Breast epithelium (tissue), 4 donors: Measurements from ENCODE around the gene CA7. TPM values are rescaled to one million over a fixed set of nuclear protein-coding genes. Genes with fewer than 3 reads are reported as not detected.

Experiments
- DNase-seq, 2 donors: peaks; one replicate each; pipeline ENCODE4 v3.0.0-alpha.2; 2019; ENCODE audit warnings: low spot score in 2 of 2
- H3K27ac ChIP-seq, 2 donors: fragments of 200-600 bp; sonication (generic) in 1 of 2; one replicate each; pipeline ENCODE4 v1.5.1; 2016 to 2019; ENCODE audit warnings: mild to moderate bottlenecking in 1 of 2
- H3K27me3 ChIP-seq, 2 donors: fragments of 200-600 bp; sonication (generic) in 1 of 2; one replicate each; pipeline versions ENCODE4 v1.5.1 to v1.6.0; 2017 to 2019; ENCODE audit warnings: control low read depth in 1 of 2, mild to moderate bottlenecking in 1 of 2
- H3K36me3 ChIP-seq: fragments of 200-600 bp; one replicate; pipeline ENCODE4 v1.5.1; 2019
- H3K4me1 ChIP-seq, 2 donors: fragments of 200-600 bp; sonication (generic); one replicate each; pipeline ENCODE4 v1.5.1; 2016 to 2019; ENCODE audit warnings: control low read depth in 1 of 2
- H3K4me3 ChIP-seq, 3 donors: fragments of 200-600 bp; sonication (generic); 1 replicate in 2 of 3; 2 replicates in 1 of 3; pipeline ENCODE4 v1.5.1; 2016 to 2019; ENCODE audit warnings: mild to moderate bottlenecking in 3 of 3, moderate library complexity in 2 of 3
- H3K9me3 ChIP-seq, 2 donors: fragments of 200-600 bp; sonication (generic) in 1 of 2; one replicate each; pipeline ENCODE4 v1.5.1; 2016 to 2019; ENCODE audit warnings: control low read depth in 1 of 2
- CTCF ChIP-seq, 3 donors: fragments of 450-650 bp; IDR thresholded peaks; one replicate each; pipeline ENCODE4 v1.5.1; 2016 to 2017; ENCODE audit warnings: antibody characterized with exemption in 3 of 3, mild to moderate bottlenecking in 3 of 3, moderate library complexity in 3 of 3
- POLR2A ChIP-seq: fragments of 450-650 bp; IDR thresholded peaks from one replicate; pipeline ENCODE4 v1.6.1; 2016; ENCODE audit warnings: antibody characterized with exemption, mild to moderate bottlenecking, moderate library complexity
- POLR2AphosphoS5 ChIP-seq, 3 donors: sonication (generic); formaldehyde crosslinking; IDR thresholded peaks; one replicate each; pipeline ENCODE4 v1.6.1; 2017; ENCODE audit warnings: antibody characterized with exemption in 3 of 3
- intact Hi-C: fragments of 100-400 bp; cut with DNase I; formaldehyde crosslinking; loops from one replicate; pipeline ENCODE4 v1.15.1; 2023; ENCODE audit warnings: low total_unique reads
- total RNA-seq, 3 donors: library from RNA; depleted of rRNA; stranded (reverse); fragments of >200 nt; gene quantifications; one replicate each; pipeline ENCODE4 v1.1.0, GENCODE V29; 2016

CA7 gene
- total RNA-seq, 3 donors from 2014 or later: 1.3 TPM; not detected in 2

- H3K9me3 ChIP-seq: no peaks in the 10 kb centered on the region
- no peak overlapping the region for H3K27ac ChIP-seq
- H3K27me3 ChIP-seq: peaks cover 0 to 22% of the 10 kb centered on the region in 2 donors
- H3K4me1 ChIP-seq: peaks cover 4 to 6% of the 10 kb centered on the region in 2 donors
- no peak for TF ChIP-seq CTCF (IDR thresholded peaks at IDR 0.05)
- no peak for TF ChIP-seq POLR2A
- TF ChIP-seq POLR2AphosphoS5 (IDR thresholded peaks at IDR 0.05): no peak
- intact Hi-C loops: no loop called here
- no peak overlapping the region for H3K4me3 ChIP-seq
- H3K36me3 ChIP-seq: no peaks in the 10 kb centered on the region
- DNase-seq: peak in 1 of 2 donors; percentile 35
These were observed 1.6 kb downstream of the CA7 start for GRCh38 chr16:66845791-66846221.

- Histone ChIP-seq H3K4me3 (no peak overlapping the region), H3K9me3 (no peaks in the 10 kb centered on the region), H3K36me3 (no peaks in the 10 kb centered on the region), H3K27ac (no peak overlapping the region), H3K4me1 (peaks cover 4 to 6% of the 10 kb centered on the region in 2 donors), H3K27me3 (peaks cover 0 to 22% of the 10 kb centered on the region in 2 donors)
- no peak for TF ChIP-seq POLR2AphosphoS5 (IDR thresholded peaks at IDR 0.05)
- TF ChIP-seq POLR2A: no peak
- TF ChIP-seq CTCF (IDR thresholded peaks at IDR 0.05): no peak
- DNase-seq: peak in 1 of 2 donors; percentile 27
- intact Hi-C loops: no loop called here
These were observed 2.1 kb downstream of the CA7 start for GRCh38 chr16:66846266-66846665.

- no peak overlapping the region for H3K27ac ChIP-seq
- intact Hi-C loops: no loop called here
- TF ChIP-seq POLR2AphosphoS5 (IDR thresholded peaks at IDR 0.05) (no peak), CTCF (IDR thresholded peaks at IDR 0.05) (no peak), POLR2A (no peak)
- DNase-seq: no peak
- H3K4me3 ChIP-seq: no peak overlapping the region
- no peaks in the 10 kb centered on the region for H3K36me3 ChIP-seq
- peaks cover 0 to 22% of the 10 kb centered on the region in 2 donors for H3K27me3 ChIP-seq
- no peaks in the 10 kb centered on the region for H3K9me3 ChIP-seq
- H3K4me1 ChIP-seq: peaks cover 4 to 6% of the 10 kb centered on the region in 2 donors
These were observed 2.6 kb downstream of the CA7 start for GRCh38 chr16:66846831-66847230.

GRCh38 chr16:66847533-66848067 is 3.4 kb downstream of the CA7 start:
- peaks cover 4 to 6% of the 10 kb centered on the region in 2 donors for H3K4me1 ChIP-seq
- no peaks in the 10 kb centered on the region for H3K36me3 ChIP-seq
- no peak for DNase-seq
- H3K9me3 ChIP-seq: no peaks in the 10 kb centered on the region
- intact Hi-C loops: no loop called here
- TF ChIP-seq CTCF (IDR thresholded peaks at IDR 0.05) (no peak), POLR2AphosphoS5 (IDR thresholded peaks at IDR 0.05) (no peak), POLR2A (no peak)
- peaks cover 0 to 22% of the 10 kb centered on the region in 2 donors for H3K27me3 ChIP-seq
- no peak overlapping the region for H3K27ac ChIP-seq
- no peak overlapping the region for H3K4me3 ChIP-seq

- DNase-seq: no peak
- H3K27me3 ChIP-seq: peaks cover 0 to 22% of the 10 kb centered on the region in 2 donors
- H3K27ac ChIP-seq: no peak overlapping the region
- no peaks in the 10 kb centered on the region for H3K9me3 ChIP-seq
- TF ChIP-seq POLR2A: no peak
- H3K36me3 ChIP-seq: no peaks in the 10 kb centered on the region
- intact Hi-C loops: no loop called here
- H3K4me1 ChIP-seq: peaks cover 4 to 6% of the 10 kb centered on the region in 2 donors
- no peak overlapping the region for H3K4me3 ChIP-seq
These were observed 4.0 kb downstream of the CA7 start for GRCh38 chr16:66848172-66848571.
